HG03097 (cell line): ENCODE measurements around the gene HERC2.
"Not testable (repeated sequence)": the region's sequence is repeated elsewhere in the genome, so short reads cannot be mapped to it uniquely, and the experiment has no call there.

Source experiments
- ATAC-seq: cut with Tn5 transposase; IDR thresholded peaks from one replicate; pipeline ENCODE4 v1.9.1; 2021; ENCODE audit not compliant: unreplicated experiment, low FRiP score

Gene HERC2

GRCh38 chr15:28322129-28322588, at the start of gene HERC2:
TSS of gene HERC2 (minus strand) at chr15:28322179. CDS start at chr15:28321433, 746 bp downstream.
- ATAC-seq: not testable (repeated sequence)

- not testable (repeated sequence) for ATAC-seq
These were observed 43.5 kb upstream of the HERC2 start for GRCh38 chr15:28365502-28365901.

GRCh38 chr15:28357984-28358383, 36.0 kb upstream of the HERC2 start, which contains the start of gene GOLGA6L24:
TSS of gene GOLGA6L24 (minus strand) at chr15:28358084. CDS start at chr15:28358023, 61 bp downstream.
- not testable (repeated sequence) for ATAC-seq

GRCh38 chr15:28321358-28322078, 461 bp downstream of the HERC2 start:
- not testable (repeated sequence) for ATAC-seq

- ATAC-seq: not testable (repeated sequence)
These were observed 2.3 kb downstream of the HERC2 start for GRCh38 chr15:28319725-28320124.

GRCh38 chr15:28318828-28319227, 3.2 kb downstream of the HERC2 start:
- not testable (repeated sequence) for ATAC-seq

GRCh38 chr15:28318122-28318521, 3.9 kb downstream of the HERC2 start:
- not testable (repeated sequence) for ATAC-seq

GRCh38 chr15:28316958-28317357, 5.0 kb downstream of the HERC2 start:
- ATAC-seq: not testable (repeated sequence)

GRCh38 chr15:28310454-28310853, 11.5 kb downstream of the HERC2 start:
- not testable (repeated sequence) for ATAC-seq

GRCh38 chr15:28308718-28309117, 13.3 kb downstream of the HERC2 start:
- not testable (repeated sequence) for ATAC-seq

GRCh38 chr15:28305700-28306099, 16.3 kb downstream of the HERC2 start:
- not testable (repeated sequence) for ATAC-seq

GRCh38 chr15:28297434-28297833, 24.5 kb downstream of the HERC2 start:
- not testable (repeated sequence) for ATAC-seq

- not testable (repeated sequence) for ATAC-seq
These were observed 25.2 kb downstream of the HERC2 start for GRCh38 chr15:28296814-28297213.

- not testable (repeated sequence) for ATAC-seq
These were observed 26.9 kb downstream of the HERC2 start for GRCh38 chr15:28295009-28295563.

- ATAC-seq: not testable (repeated sequence)
These were observed 27.4 kb downstream of the HERC2 start for GRCh38 chr15:28294560-28294959.

GRCh38 chr15:28289694-28290463, 32.1 kb downstream of the HERC2 start:
- ATAC-seq: no peak

GRCh38 chr15:28288830-28289693, 32.9 kb downstream of the HERC2 start:
- not testable (repeated sequence) for ATAC-seq

- not testable (repeated sequence) for ATAC-seq
These were observed 35.3 kb downstream of the HERC2 start for GRCh38 chr15:28286659-28287058.

GRCh38 chr15:28286031-28286430, 35.9 kb downstream of the HERC2 start:
- ATAC-seq: no peak

- ATAC-seq: no peak
These were observed 40.1 kb downstream of the HERC2 start for GRCh38 chr15:28281876-28282275.
